ENCODE data around the gene TRH. TPM values are rescaled to one million over a fixed set of nuclear protein-coding genes. Genes with fewer than 3 reads are reported as not detected.

The TRH gene
- total and polyA plus RNA-seq, 10 donors, result 0.06 to 0.22 (median 0.17) TPM; not detected in 7

DNA sequence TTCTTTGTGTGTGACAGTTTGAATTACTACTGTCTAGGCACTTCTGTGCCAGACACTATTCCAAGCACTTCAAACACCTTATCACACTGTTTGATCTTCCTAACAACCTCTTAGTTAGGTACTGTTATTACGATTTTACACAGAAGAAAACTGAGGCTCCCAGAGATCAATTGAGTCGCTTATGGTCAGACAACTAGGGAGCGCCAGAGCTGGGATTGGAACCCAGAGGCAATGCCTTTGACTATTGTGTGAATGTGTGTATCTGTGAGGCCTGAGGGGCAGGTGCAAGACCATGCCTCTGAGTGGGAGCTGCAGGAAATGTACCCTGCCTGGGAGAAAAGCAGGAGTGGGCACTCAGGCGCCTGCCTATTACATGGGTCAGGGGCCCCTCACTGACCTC, 1.8 kb downstream of the TRH start:
- intact Hi-C loops (cut with DNase I; ENCODE audit: low total_unique reads), result no loop called here
- Histone ChIP-seq H3K9me3 (no peaks in the 10 kb centered on the region), H3K4me1 (peaks cover 9 to 22% (median 17%) of the 10 kb centered on the region in 6 donors), H3K36me3 (no peaks in the 10 kb centered on the region), H3K27ac (no peak overlapping the region), H3K4me3 (no peak overlapping the region), H3K27me3 (replicated peaks in 1 of 7) (peaks cover 3 to 60% (median 30%) of the 10 kb centered on the region in 7 donors)
- DNase-seq, result no peak
- WGBS, 5 donors, result 80 to 89% (median 86%) methylated on average over 4 of the region's 4 CpGs
- no peak for TF ChIP-seq POLR2A (IDR thresholded peaks at IDR 0.05)
- no peak for TF ChIP-seq CTCF (IDR thresholded peaks at IDR 0.05 in 8 of 11, conservative IDR thresholded peaks at IDR 0.05 in 3 of 11)
- no peak for TF ChIP-seq POLR2AphosphoS5 (IDR thresholded peaks at IDR 0.05)

DNA sequence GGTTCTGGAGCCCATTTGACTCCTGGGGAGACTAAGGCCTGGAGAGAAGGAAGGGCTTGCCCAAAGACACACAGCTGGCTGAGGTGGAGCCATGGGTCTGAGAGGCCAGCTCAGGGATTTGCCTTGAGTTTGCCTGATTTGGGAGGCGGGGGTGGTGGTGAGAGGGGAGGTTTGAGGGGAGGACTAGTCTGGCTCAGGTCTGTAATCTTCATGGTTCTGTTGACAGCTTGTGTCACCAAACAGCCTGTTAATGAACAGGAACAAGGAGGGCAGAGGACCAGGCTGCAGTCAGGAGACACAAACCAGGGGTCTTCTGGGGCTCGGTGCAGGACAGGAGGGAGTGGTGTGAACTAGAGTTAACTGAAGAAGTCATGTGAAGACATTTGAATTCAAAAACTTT, 3.6 kb downstream of the TRH start:
- H3K27me3 ChIP-seq (replicated peaks in 1 of 7), result peaks cover 3 to 55% (median 30%) of the 10 kb centered on the region in 7 donors
- H3K4me1 ChIP-seq, result peaks cover 9 to 22% (median 17%) of the 10 kb centered on the region in 6 donors
- no peaks in the 10 kb centered on the region for H3K36me3 ChIP-seq
- TF ChIP-seq POLR2AphosphoS5 (IDR thresholded peaks at IDR 0.05) (no peak), POLR2A (IDR thresholded peaks at IDR 0.05) (no peak), CTCF (IDR thresholded peaks at IDR 0.05 in 8 of 11, conservative IDR thresholded peaks at IDR 0.05 in 3 of 11) (no peak)
- no peak for DNase-seq
- H3K9me3 ChIP-seq, result no peaks in the 10 kb centered on the region
- no peak overlapping the region for H3K4me3 ChIP-seq
- intact Hi-C loops (cut with DNase I; ENCODE audit: low total_unique reads), result no loop called here
- H3K27ac ChIP-seq, result no peak overlapping the region
- 85 to 98% (median 94%) methylated on average over 2 of the region's 2 CpGs for WGBS, 5 donors

DNA sequence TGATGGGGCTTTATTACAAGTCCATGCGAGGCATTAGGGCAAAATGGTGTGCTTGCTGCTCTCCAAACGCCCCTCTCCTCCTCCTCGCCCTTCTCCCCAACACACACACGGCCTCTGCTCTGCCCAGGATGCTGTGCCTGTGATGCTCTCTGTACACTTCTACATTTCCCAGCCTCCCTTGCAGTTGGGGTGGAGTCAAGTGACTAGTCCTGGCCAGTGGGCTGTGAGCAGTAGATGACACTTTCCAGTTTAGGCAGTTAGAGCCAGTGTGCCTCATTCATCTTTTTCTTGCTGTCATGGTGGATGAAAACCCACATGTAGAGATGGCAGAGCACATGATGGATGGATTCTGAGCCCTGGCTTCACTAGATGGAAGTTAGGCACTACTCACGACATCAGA, 5.4 kb downstream of the TRH start:
- Histone ChIP-seq H3K9me3 (no peaks in the 10 kb centered on the region), H3K27ac (no peak overlapping the region), H3K27me3 (replicated peaks in 1 of 7) (peaks cover 3 to 37% (median 23%) of the 10 kb centered on the region in 7 donors), H3K36me3 (no peaks in the 10 kb centered on the region), H3K4me3 (no peak overlapping the region), H3K4me1 (peaks cover 8 to 14% (median 10%) of the 10 kb centered on the region in 6 donors)
- intact Hi-C loops (cut with DNase I; ENCODE audit: low total_unique reads), result no loop called here
- TF ChIP-seq POLR2AphosphoS5 (IDR thresholded peaks at IDR 0.05) (no peak), CTCF (IDR thresholded peaks at IDR 0.05 in 8 of 11, conservative IDR thresholded peaks at IDR 0.05 in 3 of 11) (no peak), POLR2A (IDR thresholded peaks at IDR 0.05) (no peak)
- 82 to 93% (median 91%) methylated on average over 5 of the region's 5 CpGs for WGBS, 5 donors
- DNase-seq, result no peak

GRCh38 chr3:129983561-129983960, 9.0 kb downstream of the TRH start:
- TF ChIP-seq POLR2AphosphoS5 (IDR thresholded peaks at IDR 0.05), result no peak
- Histone ChIP-seq H3K9me3 (no peaks in the 10 kb centered on the region), H3K4me3 (no peak overlapping the region), H3K27ac (no peak overlapping the region), H3K27me3 (replicated peaks in 1 of 7) (peaks cover 0 to 4% (median 0%) of the 10 kb centered on the region in 7 donors), H3K4me1 (no peaks in the 10 kb centered on the region), H3K36me3 (no peaks in the 10 kb centered on the region)
- DNase-seq, result no peak
- intact Hi-C loops (cut with DNase I; ENCODE audit: low total_unique reads), result no loop called here
- WGBS, 5 donors, result 86 to 91% (median 89%) methylated on average over 8 of the region's 8 CpGs

- Histone ChIP-seq H3K27me3 (replicated peaks in 1 of 7) (peaks cover 0 to 4% (median 0%) of the 10 kb centered on the region in 7 donors), H3K36me3 (no peaks in the 10 kb centered on the region), H3K27ac (no peak overlapping the region), H3K9me3 (no peaks in the 10 kb centered on the region), H3K4me3 (no peak overlapping the region), H3K4me1 (no peaks in the 10 kb centered on the region)
- DNase-seq, result no peak
- WGBS, 5 donors, result 75 to 91% (median 87%) methylated on average over 1 to 2 of the region's 2 CpGs
- intact Hi-C loops (cut with DNase I; ENCODE audit: low total_unique reads), result no loop called here
- TF ChIP-seq CTCF (IDR thresholded peaks at IDR 0.05 in 8 of 11, conservative IDR thresholded peaks at IDR 0.05 in 3 of 11) (no peak), POLR2A (IDR thresholded peaks at IDR 0.05) (no peak)
These were observed 9.6 kb downstream of the TRH start for GRCh38 chr3:129984125-129984524.

All from spleen (tissue), 11 donors.